HG03060 (cell line): ENCODE data around the gene LOC101059915.
"Not testable (repeated sequence)": the region's sequence is repeated elsewhere in the genome, so short reads cannot be mapped to it uniquely, and the experiment has no call there.

Source experiments
- ATAC-seq: cut with Tn5 transposase; IDR thresholded peaks from one replicate; pipeline ENCODE4 v1.9.1; 2021; ENCODE audit warnings: low read depth, moderate number of reproducible peaks; ENCODE audit not compliant: unreplicated experiment

The LOC101059915 gene

GRCh38 chrX:71638409-71638808 lies 28.9 kb upstream of the LOC101059915 start:
- ATAC-seq, result no peak

GRCh38 chrX:71640002-71640401 lies 27.3 kb upstream of the LOC101059915 start:
- ATAC-seq, result no peak

- not testable (repeated sequence) for ATAC-seq
Observed at GRCh38 chrX:71644406-71644805, 22.9 kb upstream of the LOC101059915 start.

- ATAC-seq, result no peak
Observed at GRCh38 chrX:71650333-71650969, 16.9 kb upstream of the LOC101059915 start.

GRCh38 chrX:71652405-71652804 lies 14.9 kb upstream of the LOC101059915 start:
- no peak for ATAC-seq

- no peak for ATAC-seq
Observed at GRCh38 chrX:71653344-71653743, 14.0 kb upstream of the LOC101059915 start.

GRCh38 chrX:71657267-71657666 lies 10.1 kb upstream of the LOC101059915 start:
- no peak for ATAC-seq

- ATAC-seq, result no peak
Observed at GRCh38 chrX:71659342-71659741, 8.0 kb upstream of the LOC101059915 start.

- ATAC-seq, result no peak
Observed at GRCh38 chrX:71659959-71660358, 7.4 kb upstream of the LOC101059915 start.

GRCh38 chrX:71660562-71661416 lies 6.6 kb upstream of the LOC101059915 start:
- ATAC-seq, result no peak

- no peak for ATAC-seq
Observed at GRCh38 chrX:71661919-71662318, 5.4 kb upstream of the LOC101059915 start.

- not testable (repeated sequence) for ATAC-seq
Observed at GRCh38 chrX:71662654-71663053, 4.7 kb upstream of the LOC101059915 start.

GRCh38 chrX:71663238-71663637 lies 4.1 kb upstream of the LOC101059915 start:
- ATAC-seq, result not testable (repeated sequence)

- not testable (repeated sequence) for ATAC-seq
Observed at GRCh38 chrX:71664202-71664601, 3.1 kb upstream of the LOC101059915 start.

GRCh38 chrX:71664889-71665491 lies 2.4 kb upstream of the LOC101059915 start:
- no peak for ATAC-seq

- no peak for ATAC-seq
Observed at GRCh38 chrX:71665747-71666146, 1.6 kb upstream of the LOC101059915 start.

- ATAC-seq, result no peak
Observed at GRCh38 chrX:71666240-71667223, 814 bp upstream of the LOC101059915 start.

- ATAC-seq, result no peak
Observed at GRCh38 chrX:71668248-71668595, 876 bp downstream of the LOC101059915 start.

- ATAC-seq, result no peak
Observed at GRCh38 chrX:71669492-71669891, 2.1 kb downstream of the LOC101059915 start.

- ATAC-seq, result not testable (repeated sequence)
Observed at GRCh38 chrX:71669947-71670346, 2.6 kb downstream of the LOC101059915 start.
